ENCODE data around the gene MME.

Gene MME

GRCh38 chr3:155065537-155065936, 14.6 kb upstream of the MME start:
- H3K9ac ChIP-seq (ENCODE audit: low read depth, low read length, poor library complexity, severe bottlenecking): no peak overlapping the region
- H3K79me2 ChIP-seq (ENCODE audit: insufficient read depth, low read length): no peaks in the 10 kb centered on the region
- H4K20me1 ChIP-seq (ENCODE audit: insufficient read depth, low read length, poor library complexity, severe bottlenecking): no peaks in the 10 kb centered on the region
- H3K36me3 ChIP-seq (ENCODE audit: insufficient read depth, low read length): no peaks in the 10 kb centered on the region
- no peaks in the 10 kb centered on the region for H3F3A ChIP-seq (ENCODE audit: low read depth)
- H3K4me3 ChIP-seq (ENCODE audit: low read length, poor library complexity, severe bottlenecking): no peak overlapping the region
- H3K4me1 ChIP-seq (ENCODE audit: insufficient read depth, low read length, poor library complexity, severe bottlenecking): peaks cover 10% of the 10 kb centered on the region
- H3K9me2 ChIP-seq (replicated peaks; ENCODE audit: low read depth, low read length): no peaks in the 10 kb centered on the region
- TF ChIP-seq EZH2phosphoT487 (IDR thresholded peaks at IDR 0.05; ENCODE audit: borderline replicate concordance) (no peak), CTCF (conservative IDR thresholded peaks at IDR 0.05; ENCODE audit: low read length) (no peak)
- H2AFZ ChIP-seq (ENCODE audit: low read length): peak overlapping the region; percentile 74; the same call in 1 of the 2 replicates
- no peaks in the 10 kb centered on the region for H3K9me3 ChIP-seq (ENCODE audit: insufficient read depth, low read depth, low read length)
- peak overlapping the region; percentile 13 for H3K4me2 ChIP-seq (ENCODE audit: low read depth, low read length, poor library complexity, severe bottlenecking)
- H3K27me3 ChIP-seq (ENCODE audit: insufficient read depth, low read length, poor library complexity, severe bottlenecking): no peaks in the 10 kb centered on the region

- H2AFZ ChIP-seq (ENCODE audit: low read length): no peak overlapping the region; the same call in 1 of the 2 replicates
- H3F3A ChIP-seq (ENCODE audit: low read depth): no peaks in the 10 kb centered on the region
- no peaks in the 10 kb centered on the region for H3K9me2 ChIP-seq (replicated peaks; ENCODE audit: low read depth, low read length)
- no peaks in the 10 kb centered on the region for H3K9me3 ChIP-seq (ENCODE audit: insufficient read depth, low read depth, low read length)
- H3K4me1 ChIP-seq (ENCODE audit: insufficient read depth, low read length, poor library complexity, severe bottlenecking): peaks cover 16% of the 10 kb centered on the region
- no peaks in the 10 kb centered on the region for H3K27me3 ChIP-seq (ENCODE audit: insufficient read depth, low read length, poor library complexity, severe bottlenecking)
- no peaks in the 10 kb centered on the region for H4K20me1 ChIP-seq (ENCODE audit: insufficient read depth, low read length, poor library complexity, severe bottlenecking)
- TF ChIP-seq CTCF (conservative IDR thresholded peaks at IDR 0.05; ENCODE audit: low read length) (no peak), EZH2phosphoT487 (IDR thresholded peaks at IDR 0.05; ENCODE audit: borderline replicate concordance) (no peak)
- H3K79me2 ChIP-seq (ENCODE audit: insufficient read depth, low read length): no peaks in the 10 kb centered on the region
- H3K9ac ChIP-seq (ENCODE audit: low read depth, low read length, poor library complexity, severe bottlenecking): no peak overlapping the region
- no peak overlapping the region for H3K4me2 ChIP-seq (ENCODE audit: low read depth, low read length, poor library complexity, severe bottlenecking)
- H3K36me3 ChIP-seq (ENCODE audit: insufficient read depth, low read length): no peaks in the 10 kb centered on the region
- H3K4me3 ChIP-seq (ENCODE audit: low read length, poor library complexity, severe bottlenecking): no peak overlapping the region
Measured at GRCh38 chr3:155069729-155070128, 10.4 kb upstream of the MME start.

GRCh38 chr3:155070316-155070715, 9.8 kb upstream of the MME start:
- Histone ChIP-seq H3K4me1 (ENCODE audit: insufficient read depth, low read length, poor library complexity, severe bottlenecking) (peaks cover 16% of the 10 kb centered on the region), H3K9me3 (ENCODE audit: insufficient read depth, low read depth, low read length) (no peaks in the 10 kb centered on the region), H3K9ac (ENCODE audit: low read depth, low read length, poor library complexity, severe bottlenecking) (no peak overlapping the region), H3K9me2 (replicated peaks; ENCODE audit: low read depth, low read length) (no peaks in the 10 kb centered on the region), H3K27me3 (ENCODE audit: insufficient read depth, low read length, poor library complexity, severe bottlenecking) (no peaks in the 10 kb centered on the region), H3K79me2 (ENCODE audit: insufficient read depth, low read length) (no peaks in the 10 kb centered on the region), H3K4me2 (ENCODE audit: low read depth, low read length, poor library complexity, severe bottlenecking) (no peak overlapping the region), H4K20me1 (ENCODE audit: insufficient read depth, low read length, poor library complexity, severe bottlenecking) (no peaks in the 10 kb centered on the region), H3K36me3 (ENCODE audit: insufficient read depth, low read length) (no peaks in the 10 kb centered on the region), H2AFZ (ENCODE audit: low read length) (0 out of 2 replicates have a peak overlapping the region, but pooled peaks have one; percentile 7), H3F3A (ENCODE audit: low read depth) (no peaks in the 10 kb centered on the region), H3K4me3 (ENCODE audit: low read length, poor library complexity, severe bottlenecking) (no peak overlapping the region)
- TF ChIP-seq EZH2phosphoT487 (IDR thresholded peaks at IDR 0.05; ENCODE audit: borderline replicate concordance) (no peak), CTCF (conservative IDR thresholded peaks at IDR 0.05; ENCODE audit: low read length) (no peak)
